ENCODE results near the gene SUPT4H1. TPM values are rescaled to one million over a fixed set of nuclear protein-coding genes. Genes with fewer than 3 reads are reported as not detected.
A peak's percentile ranks its signal among the peaks of the same experiment; 100 is the strongest.

The SUPT4H1 gene
- total RNA-seq, 2 experiments from 2014 or later, result 85.8 to 91.0 TPM

- DNase-seq, result no peak
- ChIA-PET POLR2A (interaction anchor here (1.0 to 10.7 kb wide), 5 partner anchors 9 to 39 kb away, joined by 3 to 882 read pairs (median 6); partner anchors contain the start of gene TSPOAP1), CTCF (interaction anchor here (1.0 to 2.7 kb wide), 3 partner anchors 13 to 60 kb away, joined by 3 to 6 read pairs (median 4); partner anchors contain the start of gene RNF43)
- peaks cover 3% of the 10 kb centered on the region for H3K36me3 Mint-ChIP-seq (ENCODE audit: low read depth)
- H3K4me1 Mint-ChIP-seq, result peaks cover 12% of the 10 kb centered on the region
- H3K27me3 Mint-ChIP-seq, result no peaks in the 10 kb centered on the region
- no peak overlapping the region for H3K4me3 Mint-ChIP-seq
- no peak overlapping the region for H3K27ac Mint-ChIP-seq
- H3K9me3 Mint-ChIP-seq, result no peaks in the 10 kb centered on the region
Measured at GRCh38 chr17:58357312-58358297, 5.6 kb upstream of the SUPT4H1 start.

- POLR2A ChIA-PET, result interaction anchor here (1.0 to 10.7 kb wide), 8 partner anchors 7 to 149 kb away, joined by 3 to 882 read pairs (median 32); partner anchors contain the start of gene TSPOAP1
- H3K4me1 Mint-ChIP-seq, result peaks cover 19% of the 10 kb centered on the region
- peaks cover 11% of the 10 kb centered on the region for H3K36me3 Mint-ChIP-seq (ENCODE audit: low read depth)
- no peak overlapping the region for H3K27ac Mint-ChIP-seq
- no peaks in the 10 kb centered on the region for H3K27me3 Mint-ChIP-seq
- no peaks in the 10 kb centered on the region for H3K9me3 Mint-ChIP-seq
- no peak overlapping the region for H3K4me3 Mint-ChIP-seq
- CTCF ChIA-PET, result interaction anchor here (0.7 to 2.7 kb wide), 6 partner anchors 12 to 157 kb away, joined by 3 to 6 read pairs (median 3); partner anchors contain the start of gene RNF43
- DNase-seq, result no peak
Measured at GRCh38 chr17:58356231-58356630, 4.2 kb upstream of the SUPT4H1 start.

- Mint-ChIP-seq H3K4me3 (no peak overlapping the region), H3K36me3 (ENCODE audit: low read depth) (peaks cover 20% of the 10 kb centered on the region), H3K27ac (no peak overlapping the region), H3K27me3 (no peaks in the 10 kb centered on the region), H3K9me3 (no peaks in the 10 kb centered on the region), H3K4me1 (peaks cover 28% of the 10 kb centered on the region)
- no peak for DNase-seq
- ChIA-PET POLR2A (interaction anchor here (0.7 to 10.7 kb wide), 9 partner anchors 8 to 613 kb away, joined by 3 to 882 read pairs (median 9); partner anchors contain the start of gene TSPOAP1), CTCF (interaction anchor here (0.9 to 7.3 kb wide), 6 partner anchors 9 to 63 kb away, joined by 3 to 73 read pairs (median 4); partner anchors contain the start of gene RNF43)
Measured at GRCh38 chr17:58354541-58355216, 2.7 kb upstream of the SUPT4H1 start.

- no peaks in the 10 kb centered on the region for H3K27me3 Mint-ChIP-seq
- H3K9me3 Mint-ChIP-seq, result no peaks in the 10 kb centered on the region
- CTCF ChIA-PET, result interaction anchor here (1.1 to 7.3 kb wide), 4 partner anchors 17 to 64 kb away, joined by 3 to 73 read pairs (median 32); partner anchors contain the start of gene RNF43
- POLR2A ChIA-PET, result interaction anchor here (0.9 to 10.7 kb wide), 9 partner anchors 9 to 278 kb away, joined by 3 to 882 read pairs (median 24); partner anchors contain the start of genes RNF43 and TSPOAP1
- peaks cover 41% of the 10 kb centered on the region for H3K4me1 Mint-ChIP-seq
- H3K4me3 Mint-ChIP-seq, result peak overlapping the region; percentile 100
- DNase-seq, result no peak
- peaks cover 32% of the 10 kb centered on the region for H3K36me3 Mint-ChIP-seq (ENCODE audit: low read depth)
- H3K27ac Mint-ChIP-seq, result peak overlapping the region; percentile 83
Measured at GRCh38 chr17:58353389-58353825, 1.4 kb upstream of the SUPT4H1 start.

- Mint-ChIP-seq H3K27ac (peak overlapping the region; percentile 83), H3K4me3 (peak overlapping the region; percentile 100), H3K27me3 (no peaks in the 10 kb centered on the region), H3K36me3 (ENCODE audit: low read depth) (peaks cover 38% of the 10 kb centered on the region), H3K9me3 (no peaks in the 10 kb centered on the region), H3K4me1 (peaks cover 47% of the 10 kb centered on the region)
- DNase-seq, result peak; percentile 31
- ChIA-PET CTCF (interaction anchor here (0.9 to 7.3 kb wide), 12 partner anchors 10 to 65 kb away, joined by 3 to 73 read pairs (median 13); partner anchors contain the start of genes RNF43 and TSPOAP1), POLR2A (interaction anchor here (0.6 to 10.7 kb wide), 23 partner anchors 10 to 345 kb away, joined by 3 to 882 read pairs (median 9); partner anchors contain the start of genes HSF5, MKS1, RAD51C and RNF43)
Measured at GRCh38 chr17:58352596-58353388, 791 bp upstream of the SUPT4H1 start.

- CTCF ChIA-PET, result interaction anchor here (0.7 to 7.3 kb wide), 13 partner anchors 11 to 83 kb away, joined by 3 to 73 read pairs (median 13); partner anchors contain the start of genes RNF43 and TSPOAP1
- H3K9me3 Mint-ChIP-seq, result no peaks in the 10 kb centered on the region
- POLR2A ChIA-PET, result interaction anchor here (0.8 to 10.7 kb wide), 20 partner anchors 12 to 280 kb away, joined by 3 to 882 read pairs (median 10); partner anchors contain the start of genes HSF5, RNF43 and TSPOAP1
- H3K4me1 Mint-ChIP-seq, result peaks cover 63% of the 10 kb centered on the region
- H3K36me3 Mint-ChIP-seq (ENCODE audit: low read depth), result peaks cover 54% of the 10 kb centered on the region
- no peaks in the 10 kb centered on the region for H3K27me3 Mint-ChIP-seq
- H3K27ac Mint-ChIP-seq, result peak overlapping the region; percentile 97
- H3K4me3 Mint-ChIP-seq, result peak overlapping the region; percentile 100
- no peak for DNase-seq
Measured at GRCh38 chr17:58351182-58351581, 819 bp downstream of the SUPT4H1 start.

- H3K36me3 Mint-ChIP-seq (ENCODE audit: low read depth), result peaks cover 82% of the 10 kb centered on the region
- CTCF ChIA-PET, result interaction anchor here (1.1 to 4.3 kb wide), 3 partner anchors 11 to 69 kb away, joined by 4 to 51 read pairs (median 8); partner anchors contain the start of gene RNF43
- no peaks in the 10 kb centered on the region for H3K27me3 Mint-ChIP-seq
- POLR2A ChIA-PET, result interaction anchor here (1.1 to 18.6 kb wide), 3 partner anchors 10 to 30 kb away, joined by 3 to 1460 read pairs (median 1343); partner anchors contain the start of gene TSPOAP1
- H3K27ac Mint-ChIP-seq, result peak overlapping the region; percentile 31
- peaks cover 86% of the 10 kb centered on the region for H3K4me1 Mint-ChIP-seq
- no peaks in the 10 kb centered on the region for H3K9me3 Mint-ChIP-seq
- no peak for DNase-seq
- no peak overlapping the region for H3K4me3 Mint-ChIP-seq
Measured at GRCh38 chr17:58348038-58348437, 4.0 kb downstream of the SUPT4H1 start.

GRCh38 chr17:58345500-58345899, 6.5 kb downstream of the SUPT4H1 start:
- Mint-ChIP-seq H3K27me3 (no peaks in the 10 kb centered on the region), H3K4me1 (peaks cover 88% of the 10 kb centered on the region), H3K9me3 (no peaks in the 10 kb centered on the region), H3K4me3 (peak overlapping the region; percentile 98), H3K36me3 (ENCODE audit: low read depth) (peaks cover 90% of the 10 kb centered on the region), H3K27ac (peak overlapping the region; percentile 100)
- ChIA-PET POLR2A (interaction anchor here (0.8 to 22.3 kb wide), 14 partner anchors 8 to 286 kb away, joined by 3 to 1460 read pairs (median 12); partner anchors contain the start of genes MKS1, MTMR4, RNF43 and SUPT4H1), CTCF (interaction anchor here (0.9 to 4.3 kb wide), 18 partner anchors 8 to 173 kb away, joined by 3 to 91 read pairs (median 10); partner anchors contain the start of genes RNF43 and TSPOAP1)
- no peak for DNase-seq

GRCh38 chr17:58344791-58345157, 7.2 kb downstream of the SUPT4H1 start:
- ChIA-PET CTCF (interaction anchor here (0.8 to 4.3 kb wide), 21 partner anchors 8 to 174 kb away, joined by 3 to 91 read pairs (median 7); partner anchors contain the start of genes MTMR4, RNF43 and TSPOAP1), POLR2A (interaction anchor here (0.7 to 22.3 kb wide), 25 partner anchors 9 to 1485 kb away, joined by 3 to 1460 read pairs (median 6); partner anchors contain the start of genes CLTC, MKS1, MTMR4 and RAD51C)
- Mint-ChIP-seq H3K4me3 (peak overlapping the region; percentile 98), H3K27ac (peak overlapping the region; percentile 100), H3K27me3 (no peaks in the 10 kb centered on the region), H3K36me3 (ENCODE audit: low read depth) (peaks cover 96% of the 10 kb centered on the region), H3K9me3 (no peaks in the 10 kb centered on the region), H3K4me1 (peaks cover 91% of the 10 kb centered on the region)
- DNase-seq, result peak; percentile 78

GRCh38 chr17:58344047-58344790, 7.8 kb downstream of the SUPT4H1 start:
- peak; percentile 92 for DNase-seq
- CTCF ChIA-PET, result interaction anchor here (0.5 to 4.3 kb wide), 25 partner anchors 7 to 1798 kb away, joined by 3 to 91 read pairs (median 6); partner anchors contain the start of genes MTMR4, RNF43, SUPT4H1 and TSPOAP1

More at GRCh38 chr17:58344047-58344790, 7.8 kb downstream of the SUPT4H1 start:
- Mint-ChIP-seq H3K27ac (peak overlapping the region; percentile 100), H3K27me3 (no peaks in the 10 kb centered on the region), H3K4me1 (peaks cover 85% of the 10 kb centered on the region), H3K9me3 (no peaks in the 10 kb centered on the region), H3K36me3 (ENCODE audit: low read depth) (peaks cover 96% of the 10 kb centered on the region), H3K4me3 (peak overlapping the region; percentile 98)
- POLR2A ChIA-PET, result interaction anchor here (0.7 to 22.3 kb wide), 27 partner anchors 10 to 1496 kb away, joined by 3 to 1460 read pairs (median 6); partner anchors contain the start of genes CLTC, MKS1, MTMR4 and RAD51C
